ENCODE data around the gene LMO1.
A peak's percentile ranks its signal among the peaks of the same experiment; 100 is the strongest.

Gene LMO1

DNA sequence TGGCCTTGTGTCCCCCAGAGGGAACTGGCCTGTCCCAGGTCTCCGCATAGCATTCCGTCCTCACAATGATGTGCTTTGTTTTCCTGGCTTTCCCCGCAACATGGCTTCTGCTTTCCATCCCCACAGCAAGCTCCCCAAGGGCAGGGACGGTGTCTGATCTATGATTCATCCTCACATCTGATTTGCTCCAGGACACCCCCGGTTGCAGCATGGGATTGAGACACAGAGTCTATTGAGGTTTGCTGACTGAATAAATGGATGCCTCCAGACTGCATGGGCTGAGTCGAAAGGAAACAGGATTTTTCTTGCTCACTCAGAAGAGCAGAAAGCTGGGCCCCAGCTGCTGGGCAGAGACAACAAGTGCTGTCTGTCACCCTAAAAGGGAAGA, 40.2 kb downstream of the LMO1 start:
- no peak for TF ChIP-seq ZFX (IDR thresholded peaks at IDR 0.05)
- TF ChIP-seq, protein P1, sequence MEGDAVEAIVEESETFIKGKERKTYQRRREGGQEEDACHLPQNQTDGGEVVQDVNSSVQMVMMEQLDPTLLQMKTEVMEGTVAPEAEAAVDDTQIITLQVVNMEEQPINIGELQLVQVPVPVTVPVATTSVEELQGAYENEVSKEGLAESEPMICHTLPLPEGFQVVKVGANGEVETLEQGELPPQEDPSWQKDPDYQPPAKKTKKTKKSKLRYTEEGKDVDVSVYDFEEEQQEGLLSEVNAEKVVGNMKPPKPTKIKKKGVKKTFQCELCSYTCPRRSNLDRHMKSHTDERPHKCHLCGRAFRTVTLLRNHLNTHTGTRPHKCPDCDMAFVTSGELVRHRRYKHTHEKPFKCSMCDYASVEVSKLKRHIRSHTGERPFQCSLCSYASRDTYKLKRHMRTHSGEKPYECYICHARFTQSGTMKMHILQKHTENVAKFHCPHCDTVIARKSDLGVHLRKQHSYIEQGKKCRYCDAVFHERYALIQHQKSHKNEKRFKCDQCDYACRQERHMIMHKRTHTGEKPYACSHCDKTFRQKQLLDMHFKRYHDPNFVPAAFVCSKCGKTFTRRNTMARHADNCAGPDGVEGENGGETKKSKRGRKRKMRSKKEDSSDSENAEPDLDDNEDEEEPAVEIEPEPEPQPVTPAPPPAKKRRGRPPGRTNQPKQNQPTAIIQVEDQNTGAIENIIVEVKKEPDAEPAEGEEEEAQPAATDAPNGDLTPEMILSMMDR (conservative IDR thresholded peaks at IDR 0.05) = no peak
- no peak overlapping the region for H3K27ac ChIP-seq

DNA sequence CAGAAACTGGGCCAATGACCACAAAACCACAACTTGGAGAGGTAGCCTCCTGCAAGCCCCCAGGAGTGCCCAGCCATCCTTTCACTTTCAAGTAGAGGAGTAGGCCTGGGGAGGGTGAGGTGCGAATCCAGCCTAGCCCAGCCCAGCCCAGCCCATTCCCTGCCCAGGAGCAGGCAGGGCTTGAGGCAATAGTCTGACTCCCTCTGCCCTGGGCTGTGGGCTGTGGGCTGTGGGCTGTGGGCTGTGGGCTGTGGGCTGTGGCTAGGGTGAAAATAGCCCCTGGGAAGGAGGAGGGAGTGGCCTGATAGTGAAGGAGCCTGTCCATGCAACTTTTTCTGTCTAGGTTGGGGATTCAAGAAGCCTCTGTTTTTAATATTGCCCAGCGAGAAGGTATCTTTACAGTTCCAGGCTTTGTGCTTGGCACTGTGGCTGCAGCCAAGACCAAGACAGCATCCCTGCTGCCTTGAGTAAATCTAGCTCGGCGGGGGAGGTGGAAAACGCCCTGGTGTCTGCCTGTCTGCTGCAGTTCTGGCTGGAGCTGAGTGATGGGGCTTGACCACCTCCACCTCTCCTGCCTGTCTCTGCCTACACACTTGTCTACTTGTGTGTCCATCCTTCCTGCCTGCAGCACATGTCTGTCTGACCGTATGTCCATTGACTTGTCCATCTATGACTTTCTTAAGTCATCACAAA, 40.7 kb downstream of the LMO1 start:
- H3K27ac ChIP-seq = no peak overlapping the region
- TF ChIP-seq, protein P1 (conservative IDR thresholded peaks at IDR 0.05) = no peak
- TF ChIP-seq ZFX (IDR thresholded peaks at IDR 0.05) = no peak

DNA sequence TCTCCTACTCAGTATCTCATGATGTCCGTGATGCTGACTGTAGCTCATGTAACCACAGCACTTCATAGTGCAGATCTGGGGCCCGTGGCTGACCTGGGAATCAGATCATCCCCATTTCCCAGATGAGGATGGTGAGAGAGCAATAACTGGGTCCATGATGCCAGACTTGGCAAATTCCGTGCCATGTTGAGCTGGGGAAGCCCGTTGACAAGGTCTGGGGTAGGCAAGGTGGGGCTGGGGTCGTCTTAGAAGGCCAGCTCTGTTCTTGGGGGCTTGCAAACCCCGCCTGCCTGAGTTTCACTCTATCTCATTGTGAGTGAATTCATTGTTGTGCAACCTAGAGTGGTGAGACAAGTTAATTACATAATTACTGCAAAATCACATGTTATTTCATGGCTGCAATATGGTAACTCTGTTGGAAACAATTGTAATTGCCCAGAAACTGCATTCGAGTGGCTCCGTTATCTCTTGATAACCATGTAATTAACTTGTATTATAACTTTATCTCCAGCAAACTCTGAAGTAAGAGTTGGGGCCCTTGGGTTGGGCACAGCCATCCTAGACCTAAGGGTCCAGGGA, 41.7 kb downstream of the LMO1 start:
- TF ChIP-seq, protein P1 (conservative IDR thresholded peaks at IDR 0.05) = no peak
- TF ChIP-seq ZFX (IDR thresholded peaks at IDR 0.05) = no peak
- no peak overlapping the region for H3K27ac ChIP-seq

DNA sequence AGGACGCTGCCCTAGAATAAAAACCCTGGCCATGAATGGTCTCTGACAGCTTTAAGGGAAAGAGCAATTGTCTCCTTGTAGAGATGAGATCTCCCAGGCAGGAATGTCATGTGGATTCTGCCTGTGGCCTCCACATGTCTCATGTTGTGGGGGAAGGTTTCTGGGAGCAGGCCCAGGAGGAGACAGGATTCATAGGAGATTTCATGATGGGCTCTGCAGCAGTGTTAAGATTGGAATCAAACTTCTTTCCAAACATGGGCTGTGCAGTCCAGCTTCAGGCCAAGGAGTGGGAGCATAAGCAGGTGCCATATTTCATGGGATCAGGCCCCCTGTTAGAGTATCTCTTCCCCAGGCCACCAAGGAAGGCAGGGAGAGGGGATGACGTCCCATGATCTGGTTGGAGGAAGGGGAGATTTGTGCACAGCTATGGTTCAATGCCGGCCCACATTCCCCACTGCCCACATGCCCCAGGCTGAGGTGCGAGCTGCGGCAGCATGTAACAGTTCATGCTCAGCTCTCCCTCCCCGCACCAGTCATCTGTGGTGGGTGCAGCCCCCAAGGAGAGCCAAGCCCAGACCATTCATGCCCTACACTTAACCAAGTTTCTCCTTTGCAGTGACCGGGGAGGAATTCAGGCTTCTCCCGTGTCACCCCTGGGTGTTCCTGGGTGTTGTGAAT, 42.5 kb downstream of the LMO1 start:
- H3K27ac ChIP-seq = no peak overlapping the region

DNA sequence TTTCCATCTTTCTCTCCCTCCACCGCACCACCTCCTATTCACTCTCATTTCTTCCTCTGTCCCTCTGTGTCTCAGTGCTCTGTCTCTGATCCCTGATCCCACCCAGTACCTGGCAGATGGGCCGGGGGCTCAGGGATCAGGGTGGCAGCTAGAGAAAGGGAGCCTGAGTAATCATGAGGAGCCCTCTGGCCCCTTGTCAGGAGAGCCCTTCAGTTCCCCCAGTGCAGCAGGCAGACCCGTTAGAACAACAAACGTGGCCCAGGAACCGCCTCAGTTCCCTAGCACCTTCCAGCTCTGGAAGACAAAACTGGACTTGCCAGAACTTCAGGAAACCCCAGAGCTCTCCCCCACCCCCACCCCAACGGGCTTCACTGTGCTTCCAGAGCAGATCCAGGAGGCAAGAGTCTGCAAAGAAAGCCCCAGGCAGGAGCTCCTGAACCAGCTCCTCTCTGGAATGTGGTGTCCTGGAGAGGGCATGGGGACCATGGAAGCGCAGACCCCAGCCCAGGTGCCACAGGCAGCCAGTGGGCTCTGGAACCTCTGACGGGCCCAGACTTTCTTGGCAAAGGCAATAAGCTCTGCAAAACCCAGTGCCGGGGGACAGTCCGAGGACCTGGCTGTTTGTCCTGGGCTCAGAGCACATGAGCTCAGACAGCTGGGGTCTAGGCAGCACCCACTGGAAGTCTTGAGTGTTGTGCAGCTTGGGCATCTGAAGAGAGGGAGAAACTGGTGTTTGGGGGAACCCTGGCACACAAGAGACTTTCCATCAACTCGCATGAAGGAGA, 43.2 kb downstream of the LMO1 start:
- TF ChIP-seq ZFX (IDR thresholded peaks at IDR 0.05) = no peak
- TF ChIP-seq, protein P1 (conservative IDR thresholded peaks at IDR 0.05) = no peak
- H3K27ac ChIP-seq = no peak overlapping the region

More for the DNA sequence above, 42.5 kb downstream of the LMO1 start:
- no peak for TF ChIP-seq ZFX (IDR thresholded peaks at IDR 0.05)
- TF ChIP-seq, protein P1 (conservative IDR thresholded peaks at IDR 0.05) = no peak

DNA sequence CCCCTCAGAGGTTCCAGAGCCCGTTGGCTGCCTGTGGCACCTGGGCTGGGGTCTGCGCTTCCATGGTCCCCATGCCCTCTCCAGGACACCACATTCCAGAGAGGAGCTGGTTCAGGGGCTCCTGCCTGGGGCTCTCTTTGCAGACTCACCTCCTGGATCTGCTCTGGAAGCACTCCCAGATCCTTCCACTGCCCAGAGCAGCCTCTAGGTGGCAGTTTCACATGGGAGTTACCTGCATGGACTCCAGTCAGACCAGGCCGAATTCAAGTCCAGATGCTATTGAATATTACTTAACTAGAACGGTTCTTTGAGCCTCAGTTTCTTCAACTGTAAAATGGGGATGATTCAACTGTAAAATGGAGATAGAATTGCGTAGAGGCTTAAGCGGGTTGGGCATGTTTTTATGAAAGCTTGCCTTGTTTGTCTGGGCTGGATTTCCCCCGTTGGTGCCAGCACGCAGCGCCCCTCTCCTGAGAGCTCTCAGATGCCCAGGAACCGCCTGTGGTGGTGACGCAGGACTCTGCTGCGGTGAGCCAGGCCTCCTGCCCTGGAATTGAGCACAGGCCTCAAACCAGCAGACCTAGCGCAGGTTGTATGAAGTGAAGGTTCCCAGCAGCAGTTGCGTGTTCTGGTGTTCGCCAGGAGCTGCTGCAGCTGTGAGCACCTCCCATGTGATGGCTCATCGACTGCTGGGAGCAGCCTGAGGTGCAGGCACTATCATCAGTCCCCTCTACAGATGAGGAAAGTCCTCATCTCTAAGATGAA, 44.2 kb downstream of the LMO1 start:
- no peak overlapping the region for H3K27ac ChIP-seq
- TF ChIP-seq, protein P1 (conservative IDR thresholded peaks at IDR 0.05) = peak; percentile 93
- no peak for TF ChIP-seq ZFX (IDR thresholded peaks at IDR 0.05)

All from C4-2B (cell line).